ENCODE measurements around the gene CHIA.
A peak's percentile ranks its signal among the peaks of the same experiment; 100 is the strongest.
"Not testable (repeated sequence)": the region's sequence is repeated elsewhere in the genome, so short reads cannot be mapped to it uniquely, and the experiment has no call there.

The CHIA gene

GRCh38 chr1:111320066-111320879 is 29.6 kb downstream of the CHIA start:
- H3K4me1 ChIP-seq (ENCODE audit: insufficient read depth, low read length), result no peaks in the 10 kb centered on the region
- H3K36me3 ChIP-seq (ENCODE audit: insufficient read depth, low read length), result no peaks in the 10 kb centered on the region
- H3K9me3 ChIP-seq (ENCODE audit: control insufficient read depth, insufficient read depth, low read length), result no peaks in the 10 kb centered on the region
- no peak overlapping the region for H3K9ac ChIP-seq (ENCODE audit: low read depth, low read length)

- no peaks in the 10 kb centered on the region for H3K36me3 ChIP-seq (ENCODE audit: insufficient read depth, low read length)
- no peaks in the 10 kb centered on the region for H3K9me3 ChIP-seq (ENCODE audit: control insufficient read depth, insufficient read depth, low read length)
- no peaks in the 10 kb centered on the region for H3K4me1 ChIP-seq (ENCODE audit: insufficient read depth, low read length)
- H3K9ac ChIP-seq (ENCODE audit: low read depth, low read length), result no peak overlapping the region
These were observed 32.6 kb downstream of the CHIA start for GRCh38 chr1:111323231-111323630.

GRCh38 chr1:111332190-111332589 is 41.5 kb downstream of the CHIA start:
- Histone ChIP-seq H3K4me1 (ENCODE audit: insufficient read depth, low read length) (no peaks in the 10 kb centered on the region), H3K9me3 (ENCODE audit: control insufficient read depth, insufficient read depth, low read length) (no peaks in the 10 kb centered on the region; the same call in 1 of the 2 replicates)

GRCh38 chr1:111334169-111334568 is 43.5 kb downstream of the CHIA start:
- Histone ChIP-seq H3K9ac (ENCODE audit: low read depth, low read length) (no peak overlapping the region), H3K4me1 (ENCODE audit: insufficient read depth, low read length) (no peaks in the 10 kb centered on the region), H3K36me3 (ENCODE audit: insufficient read depth, low read length) (no peaks in the 10 kb centered on the region), H3K9me3 (ENCODE audit: control insufficient read depth, insufficient read depth, low read length) (no peaks in the 10 kb centered on the region; the same call in 1 of the 2 replicates)

More at GRCh38 chr1:111332190-111332589, 41.5 kb downstream of the CHIA start:
- Histone ChIP-seq H3K36me3 (ENCODE audit: insufficient read depth, low read length) (no peaks in the 10 kb centered on the region), H3K9ac (ENCODE audit: low read depth, low read length) (no peak overlapping the region)

- not testable (repeated sequence) for H3K36me3 ChIP-seq (ENCODE audit: insufficient read depth, low read length); H3K9ac ChIP-seq (ENCODE audit: low read depth, low read length); H3K9me3 ChIP-seq (ENCODE audit: control insufficient read depth, insufficient read depth, low read length); H3K4me1 ChIP-seq (ENCODE audit: insufficient read depth, low read length)
These were observed 44.7 kb downstream of the CHIA start for GRCh38 chr1:111335214-111335877.

GRCh38 chr1:111338849-111339248 is 48.2 kb downstream of the CHIA start:
- not testable (repeated sequence) for H3K4me1 ChIP-seq (ENCODE audit: insufficient read depth, low read length); H3K36me3 ChIP-seq (ENCODE audit: insufficient read depth, low read length); H3K9me3 ChIP-seq (ENCODE audit: control insufficient read depth, insufficient read depth, low read length); H3K9ac ChIP-seq (ENCODE audit: low read depth, low read length)

GRCh38 chr1:111346089-111346885 is 55.6 kb downstream of the CHIA start:
- Histone ChIP-seq H3K4me1 (ENCODE audit: insufficient read depth, low read length) (peaks cover 13% of the 10 kb centered on the region), H3K36me3 (ENCODE audit: insufficient read depth, low read length) (no peaks in the 10 kb centered on the region), H3K9ac (ENCODE audit: low read depth, low read length) (peak overlapping the region; percentile 87), H3K9me3 (ENCODE audit: control insufficient read depth, insufficient read depth, low read length) (no peaks in the 10 kb centered on the region)

GRCh38 chr1:111347026-111347425 is 56.4 kb downstream of the CHIA start:
- H3K9me3 ChIP-seq (ENCODE audit: control insufficient read depth, insufficient read depth, low read length), result no peaks in the 10 kb centered on the region
- H3K9ac ChIP-seq (ENCODE audit: low read depth, low read length), result peak overlapping the region; percentile 87; the same call in 1 of the 2 replicates
- H3K36me3 ChIP-seq (ENCODE audit: insufficient read depth, low read length), result no peaks in the 10 kb centered on the region
- H3K4me1 ChIP-seq (ENCODE audit: insufficient read depth, low read length), result peaks cover 13% of the 10 kb centered on the region

GRCh38 chr1:111351700-111352099 is 61.0 kb downstream of the CHIA start:
- H3K9me3 ChIP-seq (ENCODE audit: control insufficient read depth, insufficient read depth, low read length), result no peaks in the 10 kb centered on the region
- peaks cover 13% of the 10 kb centered on the region for H3K4me1 ChIP-seq (ENCODE audit: insufficient read depth, low read length)
- H3K9ac ChIP-seq (ENCODE audit: low read depth, low read length), result no peak overlapping the region
- no peaks in the 10 kb centered on the region for H3K36me3 ChIP-seq (ENCODE audit: insufficient read depth, low read length)

GRCh38 chr1:111354584-111354983 is 63.9 kb downstream of the CHIA start:
- Histone ChIP-seq H3K4me1 (ENCODE audit: insufficient read depth, low read length) (peaks cover 8% of the 10 kb centered on the region), H3K36me3 (ENCODE audit: insufficient read depth, low read length) (no peaks in the 10 kb centered on the region), H3K9me3 (ENCODE audit: control insufficient read depth, insufficient read depth, low read length) (no peaks in the 10 kb centered on the region), H3K9ac (ENCODE audit: low read depth, low read length) (no peak overlapping the region)

- no peaks in the 10 kb centered on the region for H3K36me3 ChIP-seq (ENCODE audit: insufficient read depth, low read length)
- H3K9me3 ChIP-seq (ENCODE audit: control insufficient read depth, insufficient read depth, low read length), result no peaks in the 10 kb centered on the region
- H3K9ac ChIP-seq (ENCODE audit: low read depth, low read length), result no peak overlapping the region
- H3K4me1 ChIP-seq (ENCODE audit: insufficient read depth, low read length), result peaks cover 21% of the 10 kb centered on the region
These were observed 68.3 kb downstream of the CHIA start for GRCh38 chr1:111358964-111359363.

- Histone ChIP-seq H3K4me1 (ENCODE audit: insufficient read depth, low read length) (peaks cover 25% of the 10 kb centered on the region), H3K9ac (ENCODE audit: low read depth, low read length) (no peak overlapping the region), H3K9me3 (ENCODE audit: control insufficient read depth, insufficient read depth, low read length) (no peaks in the 10 kb centered on the region), H3K36me3 (ENCODE audit: insufficient read depth, low read length) (no peaks in the 10 kb centered on the region)
These were observed 68.7 kb downstream of the CHIA start for GRCh38 chr1:111359376-111359775.

GRCh38 chr1:111360257-111360656 is 69.6 kb downstream of the CHIA start:
- not testable (repeated sequence) for H3K9ac ChIP-seq (ENCODE audit: low read depth, low read length); H3K36me3 ChIP-seq (ENCODE audit: insufficient read depth, low read length); H3K9me3 ChIP-seq (ENCODE audit: control insufficient read depth, insufficient read depth, low read length)
- H3K4me1 ChIP-seq (ENCODE audit: insufficient read depth, low read length), result peaks cover 33% of the 10 kb centered on the region

GRCh38 chr1:111361761-111362160 is 71.1 kb downstream of the CHIA start:
- H3K9me3 ChIP-seq (ENCODE audit: control insufficient read depth, insufficient read depth, low read length), result no peaks in the 10 kb centered on the region

More at GRCh38 chr1:111361761-111362160, 71.1 kb downstream of the CHIA start:
- Histone ChIP-seq H3K36me3 (ENCODE audit: insufficient read depth, low read length) (no peaks in the 10 kb centered on the region), H3K9ac (ENCODE audit: low read depth, low read length) (no peak overlapping the region), H3K4me1 (ENCODE audit: insufficient read depth, low read length) (peaks cover 41% of the 10 kb centered on the region)
